H1 (cell line): ENCODE measurements around the gene IFT122.
"Not testable (repeated sequence)": the region's sequence is repeated elsewhere in the genome, so short reads cannot be mapped to it uniquely, and the experiment has no call there.

ENCODE experiments used
- CHD1 ChIP-seq: IDR thresholded peaks from 2 replicates; pipeline ENCODE4 v1.6.1; 2012; ENCODE audit warnings: low read depth, low read length, improper control_type of control experiment
- CTCF ChIP-seq, 3 experiments: IDR thresholded peaks; 1 replicate in 2 of 3; 2 replicates in 1 of 3; pipeline versions ENCODE4 v1.5.1 to v1.6.1; 2011; ENCODE audit warnings: low read length in 3 of 3, mild to moderate bottlenecking in 3 of 3, inconsistent platforms in 2 of 3, low read depth in 1 of 3, moderate library complexity in 1 of 3; ENCODE audit not compliant: insufficient read depth in 1 of 3; ENCODE audit errors: control extremely low read depth in 1 of 3
- E2F6 ChIP-seq: IDR thresholded peaks from 2 replicates; pipeline ENCODE4 v1.6.1; 2012; ENCODE audit warnings: inconsistent platforms
- GTF2F1 ChIP-seq: IDR thresholded peaks from 2 replicates; pipeline ENCODE4 v1.6.1; 2012; ENCODE audit warnings: low read depth, low read length, improper control_type of control experiment, borderline replicate concordance
- POLR2A ChIP-seq, 2 experiments: IDR thresholded peaks; 1 replicate in 1 of 2; 2 replicates in 1 of 2; pipeline ENCODE4 v1.6.1; 2011; ENCODE audit warnings: low read depth in 2 of 2, low read length in 2 of 2, mild to moderate bottlenecking in 2 of 2; ENCODE audit errors: control extremely low read depth in 1 of 2
- RBBP5 ChIP-seq: IDR thresholded peaks from 2 replicates; pipeline ENCODE4 v1.7.1; 2012; ENCODE audit warnings: low read depth, mild to moderate bottlenecking, inconsistent platforms, low read length, moderate library complexity, borderline replicate concordance
- RNF2 ChIP-seq: fragments of 200-900, 300-1000 bp; sonication (generic); IDR thresholded peaks from 2 replicates; pipeline ENCODE4 v1.7.1; 2016; ENCODE audit warnings: borderline replicate concordance, low read depth, mild to moderate bottlenecking, antibody characterized with exemption, low read length; ENCODE audit not compliant: poor library complexity, severe bottlenecking; ENCODE audit errors: missing control alignments
- RXRA ChIP-seq: IDR thresholded peaks from 2 replicates; pipeline ENCODE4 v1.6.1; 2011; ENCODE audit warnings: low read depth, mild to moderate bottlenecking, low read length, moderate library complexity; ENCODE audit not compliant: insufficient read depth

- not testable (repeated sequence) for TF ChIP-seq RXRA; RBBP5; CHD1; CTCF (IDR thresholded peaks at IDR 0.05; ENCODE audit: control extremely low read depth in 1 of 3, insufficient read depth in 1 of 3, low read depth in 1 of 3, low read length in 3 of 3); E2F6; POLR2A (IDR thresholded peaks at IDR 0.05; ENCODE audit: control extremely low read depth in 1 of 2, low read depth in 2 of 2, low read length in 2 of 2); RNF2; GTF2F1
These were observed 75.9 kb downstream of the IFT122 start for GRCh38 chr3:129515821-129516432.
